ENCODE results near the gene MYT1. TPM values are rescaled to one million over a fixed set of nuclear protein-coding genes. Genes with fewer than 3 reads are reported as not detected.

Gene MYT1
- polyA plus RNA-seq, 1 of the 3 experiments (the other 2 are of a cell fraction), result 0.10 TPM

- H3K9ac ChIP-seq, result no peak overlapping the region
- WGBS (ENCODE audit: low lambda C conversion rate), result 45% methylated on average over 6 of the region's 6 CpGs
Measured at GRCh38 chr20:64179805-64180204, 15.6 kb downstream of the MYT1 start.

DNA sequence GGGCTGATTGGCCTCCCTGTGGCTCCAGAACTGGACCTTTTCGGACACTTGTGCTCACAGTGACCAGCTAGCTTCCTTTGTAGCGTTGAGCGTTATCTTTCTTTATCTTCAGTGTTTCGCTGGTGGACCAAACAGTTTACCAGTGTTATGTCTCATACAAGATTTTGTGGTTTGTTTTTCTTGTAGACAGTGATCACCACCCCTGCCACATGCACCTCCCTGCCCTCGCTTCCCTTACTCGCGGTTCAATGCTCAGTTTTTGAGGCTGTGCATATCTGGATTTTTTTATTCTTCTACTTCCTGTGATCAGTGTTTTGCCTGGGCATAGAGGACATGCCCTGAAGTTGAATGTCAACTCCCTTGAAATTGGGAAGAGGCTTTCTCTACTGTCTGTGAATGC lies 16.4 kb downstream of the MYT1 start:
- no peak overlapping the region for H2AFZ ChIP-seq (ENCODE audit: low read depth)
- no peak overlapping the region for H3K4me2 ChIP-seq
- H3K79me2 ChIP-seq (ENCODE audit: insufficient read depth), result no peaks in the 10 kb centered on the region
- H3K9me2 ChIP-seq, result no peaks in the 10 kb centered on the region
- no peaks in the 10 kb centered on the region for H3K27me3 ChIP-seq (ENCODE audit: insufficient read depth)
- H3F3A ChIP-seq (replicated peaks; ENCODE audit: insufficient read depth), result no peaks in the 10 kb centered on the region
- ChIA-PET POLR2A (no interaction called here), CTCF (no interaction called here)
- H3K27ac ChIP-seq (ENCODE audit: low read depth in 2 of 2, low read length in 1 of 2), result no peak overlapping the region; a peak in 1 of 4 replicates
- DNase-seq, result no peak
- H3K36me3 ChIP-seq (replicated peaks in 1 of 2; ENCODE audit: control insufficient read depth in 1 of 2, insufficient read depth in 2 of 2, low read length in 1 of 2), result no peaks in the 10 kb centered on the region
- WGBS (ENCODE audit: low lambda C conversion rate), result 57% methylated on average over 7 of the region's 7 CpGs
- no peak overlapping the region for H3K4me3 ChIP-seq (ENCODE audit: low read depth in 2 of 2, low read length in 1 of 2)
- no peak overlapping the region for H3K9ac ChIP-seq
- no peaks in the 10 kb centered on the region for H3K9me3 ChIP-seq
- H4K20me1 ChIP-seq (ENCODE audit: insufficient read depth), result no peaks in the 10 kb centered on the region
- no peaks in the 10 kb centered on the region; a peak in 1 of 4 replicates for H3K4me1 ChIP-seq (ENCODE audit: control insufficient read depth in 1 of 2, insufficient read depth in 2 of 2, low read depth in 1 of 2, low read length in 1 of 2)
- TF ChIP-seq FOXJ3 (CRISPR knock-in tag; IDR thresholded peaks at IDR 0.05), result no peak
- no peak for TF ChIP-seq SIN3A (IDR thresholded peaks at IDR 0.05; ENCODE audit: borderline replicate concordance, low read depth, low read length)
- TF ChIP-seq MXI1 (IDR thresholded peaks at IDR 0.05; ENCODE audit: low read depth, low read length), result no peak
- no peak for TF ChIP-seq MAX (IDR thresholded peaks at IDR 0.05; ENCODE audit: low read depth)
- no peak for TF ChIP-seq GABPA (IDR thresholded peaks at IDR 0.05; ENCODE audit: low read depth)
- TF ChIP-seq GATA2 (CRISPR knock-in tag; IDR thresholded peaks at IDR 0.05), result no peak
- TF ChIP-seq SMC3 (IDR thresholded peaks at IDR 0.05; ENCODE audit: low read depth, low read length), result no peak
- no peak for TF ChIP-seq RXRA (IDR thresholded peaks at IDR 0.05; ENCODE audit: borderline replicate concordance, low read depth)
- TF ChIP-seq EZH2phosphoT487 (IDR thresholded peaks at IDR 0.05; ENCODE audit: borderline replicate concordance, low read depth), result no peak
- TF ChIP-seq NFIC (IDR thresholded peaks at IDR 0.05; ENCODE audit: borderline replicate concordance), result no peak
- no peak for TF ChIP-seq REST (IDR thresholded peaks at IDR 0.05; ENCODE audit: low read depth, low read length)
- TF ChIP-seq IRF3 (IDR thresholded peaks at IDR 0.05; ENCODE audit: low read depth, low read length), result no peak
- no peak for TF ChIP-seq TAF1 (IDR thresholded peaks at IDR 0.05; ENCODE audit: borderline replicate concordance, low read depth, low read length)
- no peak for TF ChIP-seq POLR2AphosphoS5 (IDR thresholded peaks at IDR 0.05; ENCODE audit: low read depth, low read length)
- TF ChIP-seq ZBTB33 (IDR thresholded peaks at IDR 0.05; ENCODE audit: borderline replicate concordance, low read depth), result no peak
- no peak for TF ChIP-seq NRF1 (IDR thresholded peaks at IDR 0.05; ENCODE audit: low read depth, low read length)

More at GRCh38 chr20:64179805-64180204, 15.6 kb downstream of the MYT1 start:
- Histone ChIP-seq H3K9me3 (no peaks in the 10 kb centered on the region), H2AFZ (ENCODE audit: low read depth) (no peak overlapping the region), H3K36me3 (replicated peaks in 1 of 2; ENCODE audit: control insufficient read depth in 1 of 2, insufficient read depth in 2 of 2, low read length in 1 of 2) (no peaks in the 10 kb centered on the region), H3K79me2 (ENCODE audit: insufficient read depth) (no peaks in the 10 kb centered on the region), H3K27ac (ENCODE audit: low read depth in 2 of 2, low read length in 1 of 2) (no peak overlapping the region), H3K4me1 (ENCODE audit: control insufficient read depth in 1 of 2, insufficient read depth in 2 of 2, low read depth in 1 of 2, low read length in 1 of 2) (no peaks in the 10 kb centered on the region; a peak in 1 of 4 replicates), H3K4me2 (no peak overlapping the region), H3K4me3 (ENCODE audit: low read depth in 2 of 2, low read length in 1 of 2) (no peak overlapping the region), H4K20me1 (ENCODE audit: insufficient read depth) (no peaks in the 10 kb centered on the region), H3F3A (replicated peaks; ENCODE audit: insufficient read depth) (no peaks in the 10 kb centered on the region), H3K9me2 (no peaks in the 10 kb centered on the region), H3K27me3 (ENCODE audit: insufficient read depth) (no peaks in the 10 kb centered on the region)
- no peak for TF ChIP-seq RXRA (IDR thresholded peaks at IDR 0.05; ENCODE audit: borderline replicate concordance, low read depth)
- no peak for TF ChIP-seq MEF2A (IDR thresholded peaks at IDR 0.05; ENCODE audit: borderline replicate concordance, low read depth)
- TF ChIP-seq, protein P1, sequence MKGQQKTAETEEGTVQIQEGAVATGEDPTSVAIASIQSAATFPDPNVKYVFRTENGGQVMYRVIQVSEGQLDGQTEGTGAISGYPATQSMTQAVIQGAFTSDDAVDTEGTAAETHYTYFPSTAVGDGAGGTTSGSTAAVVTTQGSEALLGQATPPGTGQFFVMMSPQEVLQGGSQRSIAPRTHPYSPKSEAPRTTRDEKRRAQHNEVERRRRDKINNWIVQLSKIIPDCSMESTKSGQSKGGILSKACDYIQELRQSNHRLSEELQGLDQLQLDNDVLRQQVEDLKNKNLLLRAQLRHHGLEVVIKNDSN (IDR thresholded peaks at IDR 0.05; ENCODE audit: borderline replicate concordance, low read depth), result no peak
- TF ChIP-seq YY1 (IDR thresholded peaks at IDR 0.05; ENCODE audit: low read depth), result no peak
- no peak for TF ChIP-seq FOSL2 (IDR thresholded peaks at IDR 0.05; ENCODE audit: borderline replicate concordance, low read depth)
- no peak for TF ChIP-seq EP300 (IDR thresholded peaks at IDR 0.05; ENCODE audit: borderline replicate concordance in 1 of 2, low read depth in 1 of 2, low read length in 1 of 2)
- TF ChIP-seq TAF1 (IDR thresholded peaks at IDR 0.05; ENCODE audit: borderline replicate concordance, low read depth, low read length), result no peak
- no peak for TF ChIP-seq RAD21 (IDR thresholded peaks at IDR 0.05; ENCODE audit: low read length)
- TF ChIP-seq FOXM1 (IDR thresholded peaks at IDR 0.05; ENCODE audit: low read depth), result no peak
- TF ChIP-seq ELF1 (IDR thresholded peaks at IDR 0.05), result no peak
- no peak for TF ChIP-seq GATA2 (CRISPR knock-in tag; IDR thresholded peaks at IDR 0.05)
- CTCF ChIA-PET, result no interaction called here
- POLR2A ChIA-PET, result no interaction called here
- no peak for DNase-seq
